Stimulated activated CD4-positive, alpha-beta T cell treated with anti-CD3 and anti-CD28 coated beads, TNF-alpha, amount 100 ng/mL, for 1 hour (primary cell): ENCODE data around the gene TTC28.
"Not testable (repeated sequence)": the region's sequence is repeated elsewhere in the genome, so short reads cannot be mapped to it uniquely, and the experiment has no call there.

Experiments
- DNase-seq, 3 donors: peaks; one replicate each; pipeline ENCODE4 v3.0.0-alpha.2; 2020; ENCODE audit warnings: low read depth in 3 of 3, low spot score in 1 of 3

TTC28 gene

DNA sequence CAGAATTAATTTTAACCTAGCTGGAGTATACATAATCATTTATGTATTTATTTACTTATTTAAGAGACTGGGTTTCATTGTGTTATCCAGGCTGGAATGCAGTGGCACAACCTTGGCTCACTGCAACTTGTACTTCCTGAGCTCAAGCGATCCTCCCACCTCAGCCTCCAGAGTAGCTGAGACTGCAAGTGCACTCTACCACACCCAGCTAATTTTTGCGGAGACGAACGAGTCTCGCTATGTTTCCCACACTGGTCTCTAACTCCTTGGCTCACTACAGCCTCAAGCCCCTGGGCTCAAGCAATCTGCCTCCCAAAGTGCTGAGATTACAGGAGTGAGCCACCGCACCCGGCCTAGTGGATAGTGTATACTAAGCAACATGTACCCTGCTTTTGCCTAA is 1.5 kb downstream of the TTC28 start:
- DNase-seq = not testable (repeated sequence)

DNA sequence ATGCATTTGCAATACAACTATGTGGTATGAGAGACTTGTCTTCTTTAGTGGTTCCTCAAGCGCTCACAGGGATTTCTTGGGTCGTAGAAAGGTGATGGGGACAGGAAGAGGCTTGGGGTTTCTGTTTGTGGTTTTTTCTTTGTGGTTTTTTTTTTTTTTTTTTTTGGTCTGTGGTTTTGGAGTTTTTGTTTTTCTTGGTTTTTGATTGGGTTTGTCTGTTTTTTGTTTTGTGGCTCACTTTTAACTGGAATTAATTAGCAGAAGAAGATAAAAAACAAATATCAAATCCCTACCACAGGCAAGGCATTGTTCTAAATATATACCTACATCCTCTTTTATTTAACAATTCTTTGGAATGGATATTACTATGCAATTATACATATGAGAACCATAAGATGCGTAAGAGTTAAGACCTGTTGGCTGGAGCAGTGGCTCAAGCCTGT is 5.5 kb downstream of the TTC28 start:
- no peak for DNase-seq

DNA sequence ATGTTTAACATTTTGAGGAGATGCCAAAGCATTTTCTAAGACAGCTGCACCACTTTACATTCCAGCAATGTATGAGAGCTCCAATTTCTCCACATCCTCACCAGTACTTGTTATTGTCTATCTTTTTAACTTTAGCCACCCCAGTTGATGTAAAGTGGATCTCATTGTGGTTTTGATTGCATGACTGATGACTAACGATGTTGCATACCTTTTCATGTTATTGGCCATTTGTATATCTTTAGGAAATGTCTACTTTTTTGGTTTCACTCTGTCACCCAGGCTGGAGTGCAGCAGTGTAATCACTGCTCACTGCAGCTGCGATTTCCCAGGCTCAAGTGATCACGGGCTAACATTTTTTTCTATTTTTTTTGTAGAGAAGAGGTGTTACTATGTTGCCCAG is 8.9 kb downstream of the TTC28 start:
- no peak for DNase-seq

DNA sequence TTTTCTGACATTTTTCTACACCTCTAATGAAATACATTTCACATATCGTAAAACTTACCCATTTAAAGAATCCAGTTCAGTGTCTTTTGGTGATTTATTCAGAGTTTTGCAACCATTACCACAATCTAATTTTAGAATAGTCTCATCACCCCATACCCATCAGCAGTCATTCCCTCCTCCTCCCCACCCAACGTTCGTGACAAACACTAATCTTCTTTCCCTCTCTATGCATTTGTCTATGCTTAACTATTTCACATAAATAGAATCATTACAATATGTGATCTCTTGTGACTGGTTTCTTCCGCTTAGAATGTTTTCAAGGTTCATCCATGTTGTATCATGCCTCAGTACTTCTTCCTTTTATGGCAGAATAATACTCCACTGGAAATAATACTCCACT is 9.5 kb downstream of the TTC28 start:
- no peak for DNase-seq

DNA sequence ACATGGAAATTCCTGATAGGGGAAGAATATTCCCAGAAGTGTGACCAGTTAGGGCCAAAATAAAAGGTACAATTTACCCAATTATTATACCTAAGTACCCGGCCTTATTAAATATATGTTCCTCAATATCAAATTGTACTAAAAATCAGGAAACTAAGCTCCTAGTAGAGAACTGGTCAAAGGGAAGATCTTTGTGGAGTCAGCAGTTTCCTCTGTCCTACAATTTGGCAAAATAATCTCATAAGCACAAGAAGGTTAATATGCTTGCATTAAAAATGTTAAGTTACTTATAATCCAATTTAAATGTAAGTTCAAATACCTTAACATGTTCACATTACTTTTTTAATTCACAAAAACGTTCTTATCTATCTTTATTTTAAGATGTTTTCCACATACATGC is 10.3 kb downstream of the TTC28 start:
- no peak for DNase-seq

DNA sequence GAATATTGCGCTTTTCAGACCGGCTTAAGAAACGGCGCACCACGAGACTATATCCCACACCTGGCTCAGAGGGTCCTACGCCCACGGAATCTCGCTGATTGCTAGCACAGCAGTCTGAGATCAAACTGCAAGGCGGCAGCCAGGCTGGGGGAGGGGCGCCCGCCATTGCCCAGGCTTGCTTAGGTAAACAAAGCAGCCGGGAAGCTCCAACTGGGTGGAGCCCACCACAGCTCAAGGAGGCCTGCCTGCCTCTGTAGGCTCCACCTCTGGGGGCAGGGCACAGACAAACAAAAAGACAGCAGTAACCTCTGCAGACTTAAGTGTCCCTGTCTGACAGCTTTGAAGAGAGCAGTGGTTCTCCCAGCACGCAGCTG is 16.1 kb downstream of the TTC28 start:
- not testable (repeated sequence) for DNase-seq

DNA sequence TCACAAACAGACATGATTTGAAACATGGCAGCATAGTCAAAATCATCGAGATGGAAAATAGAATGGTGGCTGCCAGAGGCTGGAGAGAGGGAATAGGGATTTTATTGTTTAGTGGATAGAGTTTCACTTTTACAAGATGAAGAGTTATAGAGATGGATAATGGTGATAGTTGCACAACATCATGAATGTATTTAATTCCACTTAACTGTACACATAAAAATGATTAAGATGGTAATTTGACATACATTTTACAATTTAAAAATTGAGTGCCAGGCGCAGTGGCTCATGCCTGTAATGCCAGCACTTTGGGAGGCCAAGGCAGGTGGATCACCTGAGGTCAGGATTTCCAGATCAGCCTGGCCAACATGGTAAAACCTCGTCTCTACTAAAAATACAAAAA is 21.2 kb downstream of the TTC28 start:
- DNase-seq = no peak

DNA sequence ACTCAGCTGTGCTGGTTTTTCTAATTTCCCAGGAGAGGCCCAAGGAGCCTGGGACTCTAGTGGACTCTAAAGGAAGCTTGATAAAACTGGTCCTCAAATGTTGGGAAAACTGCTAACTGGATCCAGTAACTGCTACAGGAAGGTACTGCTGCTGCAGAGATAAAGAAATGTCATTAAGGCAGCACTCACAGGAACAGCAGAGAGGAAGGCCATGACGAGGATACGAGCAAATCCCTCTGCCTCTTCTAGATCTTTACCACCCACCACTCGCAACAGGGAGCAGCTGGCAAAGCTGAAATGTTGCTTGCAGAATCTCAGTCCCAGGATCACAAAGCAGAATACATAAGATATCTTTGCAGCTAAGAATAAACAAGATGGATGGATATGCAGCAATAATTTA is 23.5 kb downstream of the TTC28 start:
- no peak for DNase-seq

DNA sequence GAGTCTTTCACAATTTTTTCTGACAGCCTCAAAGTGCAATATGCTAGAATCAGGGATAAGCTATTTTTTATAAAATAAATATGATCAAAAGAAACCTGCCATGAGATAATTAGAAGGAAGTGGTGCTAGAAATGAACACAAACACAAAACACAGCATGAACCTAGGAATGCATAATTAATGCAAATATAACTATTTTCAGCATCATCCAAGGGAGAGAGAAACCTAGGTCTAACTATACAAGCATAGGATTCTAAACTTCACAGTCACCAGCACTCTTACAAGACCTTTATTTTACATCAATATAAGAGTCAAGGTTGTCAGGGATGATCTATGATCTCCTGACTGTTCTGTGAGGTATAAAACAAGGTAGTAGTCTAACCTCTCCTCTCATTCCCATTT is 29.2 kb downstream of the TTC28 start:
- DNase-seq = no peak

DNA sequence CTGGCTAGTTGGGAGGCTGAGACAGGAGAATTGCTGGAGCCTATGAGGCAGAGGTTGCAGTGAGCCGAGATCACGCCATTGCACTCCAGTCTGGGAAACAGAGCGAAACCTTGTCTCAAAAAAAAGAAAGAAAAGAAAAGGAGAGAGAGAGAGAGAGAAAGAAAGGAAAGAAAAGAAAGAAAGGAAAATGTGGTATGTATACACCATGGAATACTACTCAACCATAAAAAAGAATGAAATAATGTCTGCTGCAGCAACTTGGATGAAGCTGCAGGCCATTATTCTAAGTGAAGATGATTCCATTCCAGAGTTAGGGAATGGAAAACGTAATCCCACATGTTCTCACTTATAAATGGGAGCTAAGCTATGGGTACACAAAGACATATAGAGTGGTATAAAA is 30.8 kb downstream of the TTC28 start:
- no peak for DNase-seq

DNA sequence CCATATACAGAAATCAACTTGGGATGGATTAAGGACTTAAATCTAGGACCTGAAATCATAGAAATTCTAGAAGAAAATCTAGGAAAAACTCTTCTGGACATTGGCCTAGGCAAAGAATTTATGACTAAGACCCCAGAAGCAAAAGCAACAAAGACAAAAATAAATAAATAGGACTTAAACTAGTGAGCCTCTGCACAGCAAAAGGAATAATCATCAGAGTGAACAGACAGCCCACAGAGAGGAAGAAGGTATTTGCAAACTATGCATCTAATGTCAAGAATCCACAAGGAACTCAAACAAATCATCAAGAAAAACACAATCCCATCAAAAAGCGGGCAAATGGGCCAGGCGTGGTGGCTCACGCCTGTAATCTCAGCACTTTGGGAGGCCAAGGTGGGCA is 32.4 kb downstream of the TTC28 start:
- DNase-seq = no peak

DNA sequence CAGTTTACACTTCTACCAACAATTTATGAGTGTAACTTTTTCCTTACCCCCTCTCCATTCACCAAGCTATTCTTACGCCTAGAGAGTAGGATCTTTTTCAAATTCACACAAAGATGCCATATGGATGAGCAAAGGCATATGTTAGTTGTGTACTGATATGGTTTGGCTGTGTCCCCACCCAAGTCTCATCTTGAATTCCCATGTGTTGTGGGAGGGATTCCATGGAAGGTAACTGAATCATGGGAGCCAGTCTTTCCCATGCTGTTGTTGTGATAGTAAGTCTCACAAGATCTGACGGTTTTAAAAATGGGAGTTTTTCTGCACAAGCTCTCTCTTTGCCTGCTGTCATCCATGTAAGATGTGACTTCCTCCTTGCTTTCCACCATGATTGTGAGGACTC is 40.3 kb downstream of the TTC28 start:
- DNase-seq = no peak

DNA sequence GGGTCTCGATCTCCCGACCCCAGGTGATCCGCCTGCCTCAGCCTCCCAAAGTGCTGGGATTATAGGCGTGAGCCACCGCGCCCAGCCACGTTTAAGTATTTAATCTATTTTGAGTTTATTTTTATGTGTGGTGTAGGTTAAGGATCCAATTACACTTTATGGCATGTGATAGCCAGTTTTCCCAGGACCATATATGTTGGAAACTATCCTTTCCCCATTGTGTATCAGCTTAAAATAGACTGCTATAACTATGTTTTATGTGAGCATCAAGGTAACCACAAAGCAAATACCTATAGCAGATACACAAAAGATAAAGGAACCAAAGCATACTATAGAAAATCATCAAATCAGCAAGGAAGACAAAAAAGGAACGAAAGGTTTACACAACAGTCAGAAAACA is 42.4 kb downstream of the TTC28 start:
- DNase-seq = no peak

DNA sequence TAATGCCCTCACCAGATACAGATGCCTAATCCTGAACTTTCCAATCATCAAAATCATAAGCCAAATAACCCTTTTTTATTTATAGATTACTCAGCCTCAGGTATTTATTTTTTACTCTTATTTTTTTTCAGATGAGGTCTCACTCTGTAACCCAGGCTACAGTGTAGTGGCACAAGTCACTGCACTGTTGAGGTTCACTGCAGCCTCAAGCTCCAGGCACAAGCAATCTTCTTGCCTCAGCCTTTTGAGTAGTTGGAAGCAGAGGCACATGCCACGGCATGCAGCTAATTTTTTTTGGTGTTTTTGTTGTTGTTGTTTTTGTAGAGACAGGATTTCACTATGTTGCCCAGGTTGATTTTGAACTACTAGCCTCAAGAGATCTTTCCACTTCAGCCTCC is 49.5 kb downstream of the TTC28 start:
- no peak for DNase-seq

DNA sequence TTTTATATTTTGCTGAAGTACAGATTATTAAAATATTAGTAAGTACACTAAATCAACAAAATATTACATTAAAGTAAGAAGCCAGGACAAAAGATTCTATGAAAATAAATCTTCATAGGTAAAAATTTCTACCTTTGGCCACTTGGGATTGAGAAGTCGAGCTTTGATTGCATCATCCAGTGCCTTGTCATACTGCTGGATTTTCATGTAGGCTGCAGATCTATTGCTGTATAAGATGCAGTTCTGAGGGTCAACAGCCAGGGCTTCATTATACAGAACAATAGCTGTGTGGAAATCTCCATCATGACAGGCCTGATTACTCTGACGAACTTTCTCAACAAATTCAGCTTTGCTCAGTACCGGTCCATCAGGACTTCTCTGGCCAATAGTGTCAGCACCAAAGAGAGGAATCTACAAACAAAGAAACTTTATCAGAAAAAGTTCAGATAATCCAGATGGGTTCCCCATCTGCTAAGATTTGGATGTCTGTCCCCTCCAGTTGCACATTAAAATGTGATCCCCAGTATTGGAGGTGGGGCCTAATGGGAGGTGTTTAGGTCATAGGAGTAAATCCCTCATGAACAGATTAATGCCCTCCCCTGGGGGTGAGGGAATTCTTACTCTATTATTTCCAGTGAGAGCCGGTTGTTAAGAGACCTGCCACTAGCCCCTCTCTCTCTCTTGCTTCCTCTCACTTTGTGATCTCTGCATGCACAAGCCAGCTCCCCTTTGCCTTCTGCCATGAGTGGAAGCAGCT is 50.0 kb downstream of the TTC28 start:
- no peak for DNase-seq

DNA sequence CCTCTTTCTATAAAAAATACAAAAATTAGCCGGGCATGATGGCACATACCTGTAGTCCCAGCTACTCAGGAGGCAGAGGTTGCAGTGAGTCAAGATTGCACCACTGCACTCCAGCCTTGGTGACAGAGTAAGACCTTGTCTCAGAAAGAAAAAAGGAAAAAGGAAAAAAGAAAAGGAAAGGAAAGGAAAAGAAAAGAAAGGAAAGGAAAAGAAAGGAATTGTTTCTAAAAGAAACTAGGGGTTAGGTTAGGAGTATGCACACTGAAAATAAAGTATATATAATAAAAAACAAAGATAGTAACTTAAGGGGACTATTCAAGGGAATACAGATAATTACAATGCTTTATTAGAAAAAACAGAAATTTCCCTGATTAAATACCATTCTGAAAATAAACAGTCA is 50.9 kb downstream of the TTC28 start:
- no peak for DNase-seq

DNA sequence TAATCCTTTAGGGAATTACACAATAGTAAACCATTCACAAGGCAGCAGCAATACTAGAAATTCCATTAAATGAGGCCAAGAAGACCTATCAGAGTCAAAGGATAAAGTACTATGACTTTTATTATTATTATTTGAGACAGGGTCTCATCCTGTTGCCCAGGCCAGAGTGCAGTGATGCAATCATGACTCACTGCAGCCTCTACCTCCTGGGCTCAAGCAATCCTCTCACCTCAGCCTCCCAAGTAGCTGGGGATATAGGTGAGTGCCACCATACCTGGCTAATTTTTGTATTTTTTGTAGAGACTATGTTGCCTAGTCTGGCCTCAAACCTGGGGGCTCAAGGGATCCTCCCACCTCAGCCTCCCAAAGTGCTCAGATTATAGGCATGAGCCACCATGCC is 51.8 kb downstream of the TTC28 start:
- DNase-seq = no peak

DNA sequence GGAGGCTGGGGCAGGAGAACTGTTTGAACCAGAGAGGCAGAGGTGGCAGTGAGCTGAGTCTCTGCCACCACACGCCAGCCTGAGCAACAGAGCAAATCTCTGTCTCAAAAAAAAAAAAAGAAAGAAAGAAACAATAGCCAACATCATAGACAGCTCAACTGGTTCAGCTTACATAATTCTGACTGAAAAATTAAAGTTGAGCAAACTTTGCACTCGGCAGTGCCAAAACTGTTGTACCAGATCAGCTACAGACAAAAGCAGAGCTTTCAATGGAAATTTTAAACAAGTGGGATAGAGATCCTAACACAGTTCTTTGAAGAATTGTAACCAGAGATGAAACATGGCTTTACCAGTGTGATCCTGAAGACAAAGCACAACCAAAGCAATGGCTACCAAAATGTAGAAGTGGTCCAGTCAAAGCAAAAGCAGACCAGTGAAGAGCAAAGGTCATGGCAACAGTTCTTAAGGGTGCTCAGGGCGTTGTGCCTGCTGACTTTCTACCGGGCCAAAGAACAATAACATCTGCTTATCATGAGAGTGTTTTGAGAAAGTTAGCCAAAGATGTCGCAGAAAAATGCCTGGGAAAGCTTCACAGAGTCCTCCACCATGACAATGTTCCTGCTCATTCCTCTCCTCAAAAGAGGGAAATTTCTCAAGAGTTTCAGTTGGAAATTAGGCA is 59.3 kb downstream of the TTC28 start:
- DNase-seq = no peak

DNA sequence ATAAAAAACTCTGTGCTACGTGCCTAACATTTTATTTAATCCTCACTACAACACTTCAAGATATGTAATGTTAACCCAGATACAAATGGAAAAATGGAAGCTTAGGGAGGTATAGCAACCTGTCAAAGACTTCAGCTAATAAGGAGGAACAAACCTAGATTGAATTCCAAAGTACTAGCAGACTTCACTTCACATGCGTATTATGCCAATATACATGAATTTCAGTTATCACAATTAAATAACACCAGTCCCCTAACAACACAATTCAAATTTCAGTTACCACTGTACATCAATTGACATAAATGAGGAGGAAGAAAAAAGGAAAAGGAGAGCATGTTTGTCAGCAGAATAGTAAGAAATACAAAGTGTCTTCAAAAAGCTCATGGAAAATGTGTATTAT is 60.4 kb downstream of the TTC28 start:
- no peak for DNase-seq

DNA sequence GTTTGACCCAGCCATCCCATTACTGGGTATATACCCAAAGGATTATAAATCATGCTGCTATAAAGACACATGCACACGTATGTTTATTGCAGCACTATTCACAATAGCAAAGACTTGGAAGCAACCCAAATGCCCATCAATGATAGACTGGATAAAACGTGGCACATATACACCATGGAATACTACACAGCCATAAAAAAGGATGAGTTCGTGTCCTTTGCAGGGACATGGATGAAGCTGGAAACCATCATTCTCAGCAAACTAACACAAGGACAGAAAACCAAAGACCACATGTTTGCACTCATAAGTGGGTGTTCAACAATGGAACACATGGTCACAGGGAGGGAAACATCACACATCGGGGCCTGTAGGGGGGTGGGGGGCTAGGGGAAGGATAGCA is 64.2 kb downstream of the TTC28 start:
- not testable (repeated sequence) for DNase-seq

DNA sequence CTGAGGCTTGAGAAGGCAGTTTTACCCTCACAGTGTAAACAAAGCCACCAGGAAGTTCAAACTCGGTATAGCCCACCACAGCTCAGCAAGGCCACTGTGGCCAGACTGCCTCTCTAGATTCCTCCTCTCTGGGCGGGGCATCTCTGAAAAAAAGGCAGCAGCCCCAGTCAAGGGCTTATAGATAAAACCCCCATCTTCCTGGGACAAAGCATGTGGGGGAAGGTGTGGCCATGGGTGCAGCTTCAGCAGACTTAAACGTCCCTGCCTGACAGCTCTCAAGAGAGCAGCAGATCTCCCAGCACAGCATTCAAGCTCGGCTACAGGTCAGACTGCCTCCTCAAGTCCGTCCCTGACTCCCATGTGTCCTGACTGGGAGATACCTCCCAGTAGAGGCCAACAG is 69.7 kb downstream of the TTC28 start:
- no peak for DNase-seq

DNA sequence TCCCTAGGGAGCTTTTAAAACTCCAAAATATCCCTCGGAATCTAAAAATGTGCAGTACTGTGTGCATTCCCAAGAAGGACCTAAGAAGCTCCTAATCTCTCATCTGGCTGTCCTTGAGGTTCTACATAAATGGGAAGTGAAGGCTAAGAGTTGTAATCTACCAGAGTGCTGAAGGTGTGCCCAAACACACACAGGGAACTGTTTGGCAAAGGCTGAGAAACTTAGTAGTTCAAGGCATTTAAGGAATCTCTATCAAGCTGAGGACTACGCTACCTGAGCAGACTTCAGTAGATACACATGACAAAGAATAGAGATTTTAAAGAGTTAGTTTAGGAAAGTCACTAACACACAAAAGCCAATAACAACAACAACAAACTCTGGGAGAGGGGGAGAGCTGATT is 71.1 kb downstream of the TTC28 start:
- DNase-seq = no peak

DNA sequence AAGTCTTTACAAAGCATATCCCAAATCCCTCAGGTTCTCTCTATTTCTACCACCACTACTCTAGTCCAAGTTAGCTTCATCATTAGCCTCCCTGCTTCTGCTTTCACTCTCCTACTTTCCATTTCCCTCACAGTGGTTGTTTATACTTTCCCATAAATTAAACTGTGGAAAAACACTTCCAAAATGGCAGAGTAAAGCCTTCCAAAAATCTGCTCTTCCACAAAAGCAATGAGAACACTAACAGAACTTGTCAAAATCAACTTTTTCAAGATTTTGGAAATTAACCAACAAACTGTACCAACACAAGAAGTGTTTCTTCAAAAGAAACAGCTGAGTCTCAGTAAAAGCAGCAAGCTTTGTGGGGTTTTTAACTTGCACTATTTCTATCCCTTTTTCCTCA is 71.8 kb downstream of the TTC28 start:
- DNase-seq = no peak
